Gastrocnemius medialis (tissue), 4 donors: Measurements from ENCODE around the gene KCNC1. TPM values are rescaled to one million over a fixed set of nuclear protein-coding genes. Genes with fewer than 3 reads are reported as not detected.
A peak's percentile ranks its signal among the peaks of the same experiment; 100 is the strongest.

Source experiments
- ATAC-seq, 2 donors: fragments of 150-250 bp; one replicate each; pipeline ENCODE4 v1.9.1; 2016
- DNase-seq, 2 donors: peaks; one replicate each; pipeline ENCODE4 v3.0.0-alpha.2; 2019
- H3K27ac ChIP-seq, 4 donors: fragments of 200-600 bp; sonication (generic); 1 replicate in 1 of 4; 2 replicates in 3 of 4; pipeline ENCODE4 v1.5.1; 2016 to 2018; ENCODE audit warnings: mild to moderate bottlenecking in 2 of 4, moderate library complexity in 1 of 4
- H3K27me3 ChIP-seq, 3 donors: fragments of 200-600 bp; sonication (generic) in 2 of 3; 1 replicate in 1 of 3; 2 replicates in 2 of 3; pipeline versions ENCODE4 v1.5.1 to v1.6.0; 2016 to 2019; ENCODE audit warnings: mild to moderate bottlenecking in 1 of 3, moderate library complexity in 1 of 3
- H3K36me3 ChIP-seq, 2 donors: fragments of 200-600 bp; sonication (generic) in 1 of 2; one replicate each; pipeline ENCODE4 v1.5.1; 2017 to 2018
- H3K4me1 ChIP-seq, 2 donors: fragments of 200-600 bp; sonication (generic) in 1 of 2; one replicate each; pipeline ENCODE4 v1.5.1; 2016 to 2017; ENCODE audit warnings: mild to moderate bottlenecking in 2 of 2
- H3K4me3 ChIP-seq, 4 donors: fragments of 200-600 bp; sonication (generic) in 3 of 4; 1 replicate in 1 of 4; 2 replicates in 3 of 4; pipeline ENCODE4 v1.5.1; 2016 to 2019; ENCODE audit warnings: mild to moderate bottlenecking in 2 of 4
- H3K9me3 ChIP-seq, 3 donors: fragments of 200-600 bp; sonication (generic) in 2 of 3; 1 replicate in 1 of 3; 2 replicates in 2 of 3; pipeline ENCODE4 v1.5.1; 2016 to 2019
- POLR2A ChIP-seq, 2 donors: fragments of 450-650 bp; IDR thresholded peaks; one replicate each; pipeline ENCODE4 v1.6.1; 2017; ENCODE audit warnings: antibody characterized with exemption in 2 of 2, mild to moderate bottlenecking in 2 of 2, moderate library complexity in 2 of 2
- in situ Hi-C, 4 donors: fragments of 200-750 bp; cut with MboI; loops; one replicate each; pipeline versions ENCODE4 v1.15.0 to v1.8.0; 2017; ENCODE audit warnings: low sequenced_read_pairs in 4 of 4
- intact Hi-C: fragments of 100-400 bp; cut with DNase I; formaldehyde crosslinking; loops from one replicate; pipeline ENCODE4 v1.15.1; 2023; ENCODE audit warnings: low total_unique reads
- total RNA-seq, 4 donors: library from RNA; depleted of rRNA; stranded (reverse); fragments of >200 nt; gene quantifications; one replicate each; pipeline versions ENCODE4 v1.1.0 to v1.2.3, GENCODE V29; 2016
- TF ChIP-seq, protein P1 (sequence below), 5 experiments: fragments of 450-650 bp in 3 of 5; fragments of 200-600 bp in 2 of 5; sonication (generic) in 2 of 5; IDR thresholded peaks in 4 of 5; conservative IDR thresholded peaks in 1 of 5; 1 replicate in 4 of 5; 2 replicates in 1 of 5; pipeline ENCODE4 v1.5.1; 2016 to 2019; ENCODE audit warnings: antibody characterized with exemption in 5 of 5, mild to moderate bottlenecking in 3 of 5, moderate library complexity in 3 of 5

The KCNC1 gene
- total RNA-seq, 4 donors from 2014 or later = 0.03 to 0.53 (median 0.15) TPM

DNA sequence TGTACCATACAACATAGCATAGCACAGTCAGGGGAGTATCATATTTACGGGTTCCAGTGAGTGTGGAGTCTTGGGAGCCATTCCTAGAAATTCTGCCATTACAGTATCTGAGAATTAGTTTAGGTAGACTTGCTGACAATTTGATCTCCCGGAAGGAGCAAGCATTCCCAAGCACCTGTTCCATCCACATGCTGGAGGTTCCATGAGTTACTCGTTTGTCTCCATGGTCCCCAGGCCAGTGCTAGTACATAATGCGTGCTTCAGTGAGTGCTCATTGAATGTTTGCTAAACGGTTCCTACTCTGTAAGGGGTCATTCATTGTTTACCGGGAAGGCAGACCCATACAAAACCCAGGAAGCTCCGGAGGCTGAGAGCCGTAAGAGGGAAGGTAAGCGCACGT, 42.6 kb upstream of the KCNC1 start:
- Histone ChIP-seq H3K4me1 (peaks cover 46 to 60% of the 10 kb centered on the region in 2 donors), H3K27ac (peak overlapping the region; percentile 19 to 62 (median 48)), H3K36me3 (no peaks in the 10 kb centered on the region), H3K4me3 (no peak overlapping the region), H3K27me3 (no peaks in the 10 kb centered on the region), H3K9me3 (no peaks in the 10 kb centered on the region)
- intact Hi-C loops (no loop called here), in situ Hi-C loops (loop anchor here in 1 of 4 donors (25.0 kb wide), 1 partner anchor 305 kb away; the partner anchor contains the start of gene KCNJ11)
- DNase-seq = no peak
- ATAC-seq = no peak
- TF ChIP-seq POLR2A (IDR thresholded peaks at IDR 0.05) = no peak
- TF ChIP-seq, protein P1, sequence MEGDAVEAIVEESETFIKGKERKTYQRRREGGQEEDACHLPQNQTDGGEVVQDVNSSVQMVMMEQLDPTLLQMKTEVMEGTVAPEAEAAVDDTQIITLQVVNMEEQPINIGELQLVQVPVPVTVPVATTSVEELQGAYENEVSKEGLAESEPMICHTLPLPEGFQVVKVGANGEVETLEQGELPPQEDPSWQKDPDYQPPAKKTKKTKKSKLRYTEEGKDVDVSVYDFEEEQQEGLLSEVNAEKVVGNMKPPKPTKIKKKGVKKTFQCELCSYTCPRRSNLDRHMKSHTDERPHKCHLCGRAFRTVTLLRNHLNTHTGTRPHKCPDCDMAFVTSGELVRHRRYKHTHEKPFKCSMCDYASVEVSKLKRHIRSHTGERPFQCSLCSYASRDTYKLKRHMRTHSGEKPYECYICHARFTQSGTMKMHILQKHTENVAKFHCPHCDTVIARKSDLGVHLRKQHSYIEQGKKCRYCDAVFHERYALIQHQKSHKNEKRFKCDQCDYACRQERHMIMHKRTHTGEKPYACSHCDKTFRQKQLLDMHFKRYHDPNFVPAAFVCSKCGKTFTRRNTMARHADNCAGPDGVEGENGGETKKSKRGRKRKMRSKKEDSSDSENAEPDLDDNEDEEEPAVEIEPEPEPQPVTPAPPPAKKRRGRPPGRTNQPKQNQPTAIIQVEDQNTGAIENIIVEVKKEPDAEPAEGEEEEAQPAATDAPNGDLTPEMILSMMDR (IDR thresholded peaks at IDR 0.05 in 4 of 5, conservative IDR thresholded peaks at IDR 0.05 in 1 of 5) = no peak

DNA sequence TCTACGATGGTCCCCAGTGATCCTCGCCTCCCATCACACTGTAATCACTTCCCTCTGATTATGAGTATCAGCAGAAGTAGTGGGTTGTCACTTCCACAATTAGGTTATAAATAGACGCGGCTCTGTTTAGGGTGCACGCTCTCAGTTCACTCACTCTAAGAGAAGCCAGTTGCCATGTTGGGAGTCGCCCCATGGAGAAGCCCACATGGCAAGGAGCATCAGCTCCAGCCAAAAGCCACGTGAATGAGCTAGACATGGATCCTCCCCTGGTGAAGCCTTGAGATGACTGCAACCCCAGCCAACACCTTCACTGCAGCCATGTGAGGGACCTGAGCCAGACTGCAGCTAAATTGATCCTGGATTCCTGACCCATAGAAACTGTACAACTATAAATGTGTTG, 41.6 kb upstream of the KCNC1 start:
- DNase-seq = no peak
- ATAC-seq = no peak
- Histone ChIP-seq H3K9me3 (no peaks in the 10 kb centered on the region), H3K36me3 (no peaks in the 10 kb centered on the region), H3K4me3 (no peak overlapping the region), H3K27ac (peak overlapping the region; percentile 42 to 62 (median 48)), H3K27me3 (no peaks in the 10 kb centered on the region), H3K4me1 (peaks cover 46 to 57% of the 10 kb centered on the region in 2 donors)
- in situ Hi-C loops (loop anchor here in 1 of 4 donors (25.0 kb wide), 1 partner anchor 306 kb away; the partner anchor contains the start of gene KCNJ11), intact Hi-C loops (no loop called here)
- TF ChIP-seq, protein P1 (IDR thresholded peaks at IDR 0.05 in 4 of 5, conservative IDR thresholded peaks at IDR 0.05 in 1 of 5) = no peak
- no peak for TF ChIP-seq POLR2A (IDR thresholded peaks at IDR 0.05)

DNA sequence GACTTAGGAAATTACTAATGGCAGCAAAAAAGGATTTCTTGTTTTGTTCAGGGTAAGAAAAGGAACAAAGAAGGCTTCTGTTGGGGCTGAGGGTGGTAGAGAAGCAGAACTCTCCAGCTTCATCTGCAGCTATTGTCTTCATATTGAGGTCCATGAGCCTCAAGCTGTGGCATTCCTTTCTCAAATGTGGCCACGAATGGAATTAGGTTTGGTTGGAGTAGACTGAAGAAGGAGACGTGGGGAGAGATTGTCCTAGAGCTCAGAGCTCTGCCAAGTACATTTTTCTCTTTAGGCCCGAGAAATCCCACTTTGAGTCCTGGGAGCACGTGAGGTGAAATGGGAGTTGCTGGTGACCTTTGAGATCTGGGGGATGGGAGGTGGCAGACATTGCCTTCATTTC, 41.0 kb upstream of the KCNC1 start:
- H3K4me3 ChIP-seq = no peak overlapping the region
- intact Hi-C loops (no loop called here), in situ Hi-C loops (loop anchor here in 1 of 4 donors (25.0 kb wide), 1 partner anchor 306 kb away; the partner anchor contains the start of gene KCNJ11)
- peaks cover 46 to 57% of the 10 kb centered on the region in 2 donors for H3K4me1 ChIP-seq
- no peaks in the 10 kb centered on the region for H3K36me3 ChIP-seq
- H3K27me3 ChIP-seq = no peaks in the 10 kb centered on the region
- no peak for DNase-seq
- TF ChIP-seq, protein P1 (IDR thresholded peaks at IDR 0.05 in 4 of 5, conservative IDR thresholded peaks at IDR 0.05 in 1 of 5) = no peak
- TF ChIP-seq POLR2A (IDR thresholded peaks at IDR 0.05) = no peak
- H3K27ac ChIP-seq = peak overlapping the region in 3 of 4 donors; percentile 42 to 62 (median 46)
- H3K9me3 ChIP-seq = no peaks in the 10 kb centered on the region
- ATAC-seq = no peak

DNA sequence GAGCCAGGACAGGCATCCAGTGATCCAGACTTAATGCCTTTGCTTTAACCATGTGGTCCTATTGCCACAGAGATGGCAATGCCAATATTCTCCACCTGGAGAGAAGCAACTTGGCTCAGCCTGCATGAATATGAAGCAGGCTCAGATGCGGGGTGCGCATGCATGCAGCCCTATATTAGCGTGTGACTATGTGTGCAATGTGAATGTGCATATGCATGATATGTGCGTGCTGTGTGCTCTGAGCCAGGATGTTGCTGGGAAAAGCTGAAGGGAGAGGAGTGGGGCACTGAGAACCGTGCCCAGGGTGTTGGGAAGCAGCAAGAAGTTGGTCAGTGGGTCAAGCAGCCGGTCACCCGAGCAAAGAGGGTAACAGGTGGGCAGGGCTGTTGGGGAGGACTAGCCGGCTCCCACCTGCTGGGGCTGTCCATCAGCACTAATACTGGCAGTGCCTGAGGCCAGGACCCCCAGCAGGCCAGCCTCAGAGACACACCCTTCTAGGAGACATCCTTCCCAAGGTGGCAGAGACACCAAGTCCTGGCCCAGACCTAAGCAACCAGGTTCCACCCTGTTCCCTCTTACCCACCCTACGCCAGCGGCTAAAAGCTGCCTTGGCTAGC, 40.0 kb upstream of the KCNC1 start:
- H3K9me3 ChIP-seq = no peaks in the 10 kb centered on the region
- ATAC-seq (no peak), DNase-seq (no peak)
- in situ Hi-C loops = loop anchor here in 1 of 4 donors (25.0 kb wide), 1 partner anchor 307 kb away; the partner anchor contains the start of gene KCNJ11
- H3K27me3 ChIP-seq = no peaks in the 10 kb centered on the region
- H3K4me3 ChIP-seq = no peak overlapping the region
- no peaks in the 10 kb centered on the region for H3K36me3 ChIP-seq
- TF ChIP-seq, protein P1 (IDR thresholded peaks at IDR 0.05 in 4 of 5, conservative IDR thresholded peaks at IDR 0.05 in 1 of 5) = no peak
- TF ChIP-seq POLR2A (IDR thresholded peaks at IDR 0.05) = no peak
- intact Hi-C loops = no loop called here
- H3K27ac ChIP-seq = no peak overlapping the region
- peaks cover 54 to 64% of the 10 kb centered on the region in 2 donors for H3K4me1 ChIP-seq
